Lung (tissue), 12 donors: ENCODE measurements around the gene PTPRU. TPM values are rescaled to one million over a fixed set of nuclear protein-coding genes. Genes with fewer than 3 reads are reported as not detected.
A peak's percentile ranks its signal among the peaks of the same experiment; 100 is the strongest.

Source experiments
- ATAC-seq: fragments of 200-7000 bp; cut with Tn5 transposase; one replicate; pipeline ENCODE4 v1.9.1; 2020; ENCODE audit warnings: moderate number of reproducible peaks; ENCODE audit not compliant: insufficient read depth, low FRiP score
- DNase-seq, 3 donors: peaks; one replicate each; pipeline ENCODE4 v3.0.0-alpha.2; 2013 to 2017
- H3K27ac ChIP-seq, 2 donors: one replicate each; pipeline ENCODE4 v1.5.1; 2013; ENCODE audit warnings: mild to moderate bottlenecking in 2 of 2, moderate library complexity in 2 of 2, control low read depth in 1 of 2, inconsistent platforms in 1 of 2, low read depth in 1 of 2, low read length in 1 of 2
- H3K27me3 ChIP-seq, 3 donors: one replicate each; pipeline ENCODE4 v1.5.1; 2013; ENCODE audit warnings: low read length in 2 of 3; ENCODE audit not compliant: control insufficient read depth in 3 of 3, insufficient read depth in 3 of 3
- H3K36me3 ChIP-seq, 4 donors: one replicate each; pipeline ENCODE4 v1.5.1; 2013; ENCODE audit warnings: low read length in 4 of 4, mild to moderate bottlenecking in 1 of 4, moderate library complexity in 1 of 4; ENCODE audit not compliant: control insufficient read depth in 4 of 4, insufficient read depth in 4 of 4
- H3K4me1 ChIP-seq, 5 donors: one replicate each; pipeline ENCODE4 v1.5.1; 2013; ENCODE audit warnings: low read length in 5 of 5, mild to moderate bottlenecking in 2 of 5, moderate library complexity in 1 of 5; ENCODE audit not compliant: control insufficient read depth in 5 of 5, insufficient read depth in 5 of 5
- H3K4me3 ChIP-seq: one replicate; pipeline ENCODE4 v1.5.1; 2013; ENCODE audit warnings: mild to moderate bottlenecking, control low read depth, moderate library complexity
- H3K9ac ChIP-seq, 2 donors: one replicate each; pipeline ENCODE4 v1.5.1; 2013; ENCODE audit warnings: low read length in 2 of 2, control low read depth in 1 of 2; ENCODE audit not compliant: insufficient read depth in 1 of 2
- H3K9me3 ChIP-seq, 4 donors: one replicate each; pipeline ENCODE4 v1.5.1; 2013; ENCODE audit warnings: low read length in 3 of 4, mild to moderate bottlenecking in 1 of 4, moderate library complexity in 1 of 4; ENCODE audit not compliant: control insufficient read depth in 4 of 4, insufficient read depth in 3 of 4
- CTCF ChIP-seq: IDR thresholded peaks from 2 replicates; pipeline ENCODE4 v1.5.1; 2012; ENCODE audit warnings: mild to moderate bottlenecking; ENCODE audit errors: control extremely low read depth, extremely low read depth
- WGBS, 2 donors: extraction: QIAGEN DNeasy Blood & Tissue Kit; methylation state at CpG; one replicate each; pipeline ENCODE4 v1.1.7; 2013; 5-methylcytosine and 5-hydroxymethylcytosine counted together
- polyA plus RNA-seq, 2 donors: library from polyadenylated mRNA; stranded (reverse); fragments of 200-250 nt; gene quantifications; one replicate each; pipeline ENCODE4 v1.2.1, GENCODE V29; 2013
- total RNA-seq, 2 donors: library from RNA; depleted of rRNA in 1 of 2; stranded (reverse); fragments of >200 nt in 1 of 2; gene quantifications; one replicate each; pipeline ENCODE4 v1.2.1, GENCODE V29; 2014 to 2021
- donor health status: control.
- donor health status: control.
- donor health status: Bipolar disorder and iron deficiency.
- donor health status: healthy.
- donor health status: DM: yes; HTN: yes; CAD: no.

The PTPRU gene
- total and polyA plus RNA-seq, 4 donors, result 22.6 to 55.3 (median 32.9) TPM

GRCh38 chr1:29290414-29290985 lies 54.2 kb downstream of the PTPRU start:
- no peaks in the 10 kb centered on the region for H3K27me3 ChIP-seq
- WGBS, 2 donors, result 89 to 92% methylated on average over 12 of the region's 12 CpGs
- H3K9ac ChIP-seq, result no peak overlapping the region
- ATAC-seq (no peak), DNase-seq (peak in 1 of 3 donors; percentile 3)
- no peak overlapping the region for H3K27ac ChIP-seq
- H3K36me3 ChIP-seq, result peaks cover 0 to 6% (median 0%) of the 10 kb centered on the region in 4 donors
- TF ChIP-seq CTCF, result no peak
- H3K9me3 ChIP-seq, result no peaks in the 10 kb centered on the region
- no peaks in the 10 kb centered on the region for H3K4me1 ChIP-seq
- no peak overlapping the region for H3K4me3 ChIP-seq

GRCh38 chr1:29291756-29292155 lies 55.4 kb downstream of the PTPRU start:
- ATAC-seq, result no peak
- Histone ChIP-seq H3K4me1 (no peaks in the 10 kb centered on the region), H3K27me3 (no peaks in the 10 kb centered on the region), H3K9ac (no peak overlapping the region), H3K9me3 (no peaks in the 10 kb centered on the region), H3K27ac (no peak overlapping the region), H3K36me3 (peaks cover 0 to 3% (median 0%) of the 10 kb centered on the region in 4 donors), H3K4me3 (no peak overlapping the region)
- WGBS, 2 donors, result 95% methylated on average over 10 of the region's 10 CpGs
- no peak for TF ChIP-seq CTCF
- peak in 1 of 3 donors; percentile 4 for DNase-seq

DNA sequence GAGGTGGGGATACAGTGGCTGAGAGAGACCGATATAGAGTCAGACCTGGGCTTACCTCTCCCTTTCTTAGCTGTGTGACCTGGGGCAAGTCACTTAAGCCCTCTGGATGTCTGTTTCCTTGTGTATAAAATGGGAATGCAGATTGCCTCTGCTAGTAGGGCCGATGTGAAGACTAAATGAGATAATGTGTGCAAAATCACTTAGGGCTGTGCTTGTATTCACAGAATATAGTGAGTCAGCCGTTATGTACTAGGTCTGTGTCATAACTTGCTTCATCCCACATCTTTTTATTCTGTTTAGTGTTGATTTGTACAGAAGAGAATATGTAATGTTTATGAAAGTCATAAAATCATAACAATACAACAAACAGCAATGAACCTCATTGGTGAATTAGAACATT lies 56.0 kb downstream of the PTPRU start:
- ATAC-seq (no peak), DNase-seq (no peak)
- Histone ChIP-seq H3K9me3 (no peaks in the 10 kb centered on the region), H3K4me1 (no peaks in the 10 kb centered on the region), H3K27ac (no peak overlapping the region), H3K9ac (no peak overlapping the region), H3K27me3 (no peaks in the 10 kb centered on the region), H3K4me3 (no peak overlapping the region), H3K36me3 (peaks cover 0 to 3% (median 0%) of the 10 kb centered on the region in 4 donors)
- TF ChIP-seq CTCF, result no peak
- 90 to 92% methylated on average over 3 of the region's 3 CpGs for WGBS, 2 donors

GRCh38 chr1:29297450-29297849 lies 61.1 kb downstream of the PTPRU start:
- Histone ChIP-seq H3K4me3 (no peak overlapping the region), H3K9me3 (no peaks in the 10 kb centered on the region), H3K4me1 (no peaks in the 10 kb centered on the region), H3K36me3 (peaks cover 0 to 5% (median 0%) of the 10 kb centered on the region in 4 donors), H3K27ac (no peak overlapping the region), H3K27me3 (no peaks in the 10 kb centered on the region), H3K9ac (no peak overlapping the region)
- DNase-seq (peak in 1 of 3 donors; percentile 5), ATAC-seq (no peak)
- TF ChIP-seq CTCF, result no peak
- WGBS, 2 donors, result 78 to 85% methylated on average over 5 of the region's 5 CpGs
